ENCODE results near the gene GRID2. TPM values are rescaled to one million over a fixed set of nuclear protein-coding genes. Genes with fewer than 3 reads are reported as not detected.

The GRID2 gene
- total and polyA plus RNA-seq, 2 of the 4 experiments (the other 2 are of a cell fraction) = under 0.01 TPM; not detected in 1

DNA sequence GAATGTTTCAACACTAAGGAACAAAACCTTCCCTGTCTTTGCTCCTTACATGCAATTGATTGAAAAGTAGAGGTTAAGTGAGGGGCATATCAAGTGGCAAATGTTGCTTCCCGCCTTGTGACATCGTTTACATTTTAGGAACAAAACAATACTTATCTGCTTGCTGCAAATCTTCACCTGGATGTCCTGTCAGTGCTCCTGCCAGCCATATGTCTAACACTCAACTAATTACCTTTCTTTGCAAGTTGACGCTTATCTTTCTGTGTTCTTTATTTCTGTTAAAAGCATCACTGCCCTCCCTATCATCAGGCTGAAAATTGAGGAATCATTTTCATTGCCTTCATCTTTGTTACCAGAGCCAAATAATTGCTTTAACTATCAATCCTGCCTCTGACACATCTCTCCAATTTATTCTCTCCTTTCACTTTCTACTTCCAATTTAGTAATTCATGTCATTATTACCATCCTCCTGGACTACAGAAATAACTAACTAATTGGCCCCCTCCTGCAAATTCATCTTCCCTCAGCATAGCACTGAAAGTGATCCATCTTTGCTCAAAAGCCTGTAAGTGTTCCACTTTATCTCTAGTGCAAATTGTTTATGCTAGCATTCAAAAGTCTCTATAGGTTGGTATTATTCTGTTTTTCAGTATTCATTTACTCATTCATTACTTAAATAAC, 1226.1 kb downstream of the GRID2 start:
- ChIA-PET CTCF (no interaction called here), POLR2A (ENCODE audit: unreplicated experiment) (no interaction called here)
- no peak overlapping the region for H3K4ac ChIP-seq (ENCODE audit: low read depth, low read length)
- H4K8ac ChIP-seq (ENCODE audit: low read depth in 2 of 2, low read length in 2 of 2) = no peak overlapping the region
- no peak overlapping the region for H3K18ac ChIP-seq (ENCODE audit: low read depth, low read length)
- no peaks in the 10 kb centered on the region for H3K79me1 ChIP-seq (ENCODE audit: low read depth in 1 of 2, low read length in 2 of 2)
- no TSS peak for BruUV-seq (replicated peaks)
- no peak overlapping the region for H2BK5ac ChIP-seq (ENCODE audit: low read depth, low read length, poor library complexity, severe bottlenecking)
- H3K27me3 ChIP-seq (ENCODE audit: control insufficient read depth, insufficient read depth, low read length) = no peaks in the 10 kb centered on the region
- DNase-seq (no peak), ATAC-seq (ENCODE audit: low read depth) (no peak)
- H3K27ac ChIP-seq (ENCODE audit: insufficient read depth, low read length) = no peak overlapping the region
- no peak overlapping the region for H2BK15ac ChIP-seq (ENCODE audit: low read depth, low read length)
- no peak overlapping the region for H4K91ac ChIP-seq (ENCODE audit: insufficient read depth, low read depth, low read length)
- no peaks in the 10 kb centered on the region for H3K36me3 ChIP-seq (ENCODE audit: control insufficient read depth, insufficient read depth, low read length)
- no peaks in the 10 kb centered on the region for H3K9me3 ChIP-seq (ENCODE audit: control insufficient read depth, insufficient read depth, low read length)
- no peak overlapping the region for H3K56ac ChIP-seq (ENCODE audit: extremely low read depth, insufficient read depth, low read length)
- dilution Hi-C loops (cut with HindIII; ENCODE audit: low sequenced_read_pairs, unreplicated experiment) (no loop called here), in situ Hi-C loops (cut with MboI; ENCODE audit: low sequenced_read_pairs) (no loop called here), intact Hi-C loops (cut with micrococcal nuclease) (no loop called here)
- no peak overlapping the region for H2BK20ac ChIP-seq (ENCODE audit: low read depth, low read length)
- H2AK9ac ChIP-seq (replicated peaks; ENCODE audit: low read depth, low read length, poor library complexity) = no peak overlapping the region
- no peak overlapping the region for H3K23ac ChIP-seq (ENCODE audit: low read depth, low read length)
- no peak overlapping the region for H2AK5ac ChIP-seq (ENCODE audit: low read depth, low read length)
- no peak overlapping the region for H3K4me2 ChIP-seq (ENCODE audit: low read depth, low read length)
- H3K4me1 ChIP-seq (ENCODE audit: control insufficient read depth, insufficient read depth, low read length) = no peaks in the 10 kb centered on the region
- H4K20me1 ChIP-seq (ENCODE audit: insufficient read depth, low read length) = no peaks in the 10 kb centered on the region
- WGBS, 2 experiments (ENCODE audit: extremely low coverage in 2 of 2, insufficient read length in 1 of 2) = 60% methylated on average over 1 of the region's 3 CpGs; no CpG with 5 or more reads in 1 of the 2 experiments
- no peak overlapping the region for H4K5ac ChIP-seq (ENCODE audit: low read depth, low read length)
- no peak overlapping the region for H3K14ac ChIP-seq (replicated peaks; ENCODE audit: low read depth, low read length)
- no peak overlapping the region for H3K4me3 ChIP-seq (ENCODE audit: insufficient read depth, low read depth, low read length)
- TF ChIP-seq CHD1 (IDR thresholded peaks at IDR 0.05; ENCODE audit: low read depth, low read length) (no peak), MXI1 (IDR thresholded peaks at IDR 0.05; ENCODE audit: borderline replicate concordance, low read depth, low read length) (no peak), RCOR1 (IDR thresholded peaks at IDR 0.05; ENCODE audit: insufficient replicate concordance, low read length) (no peak), CEBPB (IDR thresholded peaks at IDR 0.05; ENCODE audit: low read depth, low read length) (no peak)
- TF ChIP-seq, protein P1, sequence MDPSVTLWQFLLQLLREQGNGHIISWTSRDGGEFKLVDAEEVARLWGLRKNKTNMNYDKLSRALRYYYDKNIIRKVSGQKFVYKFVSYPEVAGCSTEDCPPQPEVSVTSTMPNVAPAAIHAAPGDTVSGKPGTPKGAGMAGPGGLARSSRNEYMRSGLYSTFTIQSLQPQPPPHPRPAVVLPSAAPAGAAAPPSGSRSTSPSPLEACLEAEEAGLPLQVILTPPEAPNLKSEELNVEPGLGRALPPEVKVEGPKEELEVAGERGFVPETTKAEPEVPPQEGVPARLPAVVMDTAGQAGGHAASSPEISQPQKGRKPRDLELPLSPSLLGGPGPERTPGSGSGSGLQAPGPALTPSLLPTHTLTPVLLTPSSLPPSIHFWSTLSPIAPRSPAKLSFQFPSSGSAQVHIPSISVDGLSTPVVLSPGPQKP (IDR thresholded peaks at IDR 0.05; ENCODE audit: borderline replicate concordance, low read depth, low read length) = no peak
- no peaks in the 10 kb centered on the region for H3K9me1 ChIP-seq (ENCODE audit: insufficient read depth, low read length)
- H2BK120ac ChIP-seq (ENCODE audit: low read depth, low read length) = no peak overlapping the region
- no peak overlapping the region for H3K9ac ChIP-seq (ENCODE audit: low read depth, low read length)
- no peak overlapping the region for H2AFZ ChIP-seq (replicated peaks; ENCODE audit: low read length, poor library complexity)
